Femur (tissue), 1 donor: ENCODE results near the gene PCNP.
"Not testable (repeated sequence)": the region's sequence is repeated elsewhere in the genome, so short reads cannot be mapped to it uniquely, and the experiment has no call there.

ENCODE experiments used
- DNase-seq: peaks from one replicate; pipeline ENCODE4 v3.0.0-alpha.2; 2017

The PCNP gene

GRCh38 chr3:101573449-101574387, at the start of gene PCNP:
PCNP (plus strand) TSS chr3:101574180; CDS start chr3:101574216, 36 bp downstream.
- peak; percentile 99 for DNase-seq

GRCh38 chr3:101527441-101527840, 46.5 kb upstream of the PCNP start:
- no peak for DNase-seq

- no peak for DNase-seq
These were observed 46.1 kb upstream of the PCNP start for GRCh38 chr3:101527906-101528305.

- no peak for DNase-seq
These were observed 43.9 kb upstream of the PCNP start for GRCh38 chr3:101529816-101530685.

GRCh38 chr3:101530686-101531047, 43.3 kb upstream of the PCNP start:
- DNase-seq: no peak

- DNase-seq: no peak
These were observed 42.4 kb upstream of the PCNP start for GRCh38 chr3:101531473-101532086.

- DNase-seq: no peak
These were observed 41.0 kb upstream of the PCNP start for GRCh38 chr3:101532783-101533602.

GRCh38 chr3:101533603-101533968, 40.4 kb upstream of the PCNP start:
- no peak for DNase-seq

GRCh38 chr3:101535221-101535620, 38.8 kb upstream of the PCNP start:
- no peak for DNase-seq

- no peak for DNase-seq
These were observed 37.7 kb upstream of the PCNP start for GRCh38 chr3:101536266-101536665.

- DNase-seq: not testable (repeated sequence)
These were observed 37.0 kb upstream of the PCNP start for GRCh38 chr3:101536955-101537354.

GRCh38 chr3:101542957-101543356, 31.0 kb upstream of the PCNP start:
- no peak for DNase-seq

- no peak for DNase-seq
These were observed 29.7 kb upstream of the PCNP start for GRCh38 chr3:101544161-101544850.

- no peak for DNase-seq
These were observed 25.4 kb upstream of the PCNP start for GRCh38 chr3:101548527-101549105.

GRCh38 chr3:101549473-101549872, 24.5 kb upstream of the PCNP start:
- DNase-seq: no peak

- DNase-seq: not testable (repeated sequence)
These were observed 22.5 kb upstream of the PCNP start for GRCh38 chr3:101551359-101552081.

GRCh38 chr3:101553381-101553780, 20.6 kb upstream of the PCNP start:
- not testable (repeated sequence) for DNase-seq

GRCh38 chr3:101556064-101556463, 17.9 kb upstream of the PCNP start:
- no peak for DNase-seq

GRCh38 chr3:101561630-101562328, 12.2 kb upstream of the PCNP start, which contains the start of gene TRMT10C:
TRMT10C (plus strand) TSS chr3:101561868; CDS start chr3:101564782, 2,914 bp downstream.
- DNase-seq: peak; percentile 97
